Prostate gland (tissue), 2 donors: Measurements from ENCODE around the gene IP6K2.

Source experiments
- CTCF ChIP-seq, 4 experiments: fragments of 200-600 bp in 2 of 4; fragments of 450-650 bp in 2 of 4; sonication (generic) in 2 of 4; IDR thresholded peaks; 1 replicate in 3 of 4; 2 replicates in 1 of 4; pipeline ENCODE4 v1.5.1; 2016 to 2019; ENCODE audit warnings: antibody characterized with exemption in 4 of 4, mild to moderate bottlenecking in 2 of 4, moderate library complexity in 2 of 4
- POLR2A ChIP-seq: fragments of 450-650 bp; IDR thresholded peaks from one replicate; pipeline ENCODE4 v1.6.1; 2016; ENCODE audit warnings: antibody characterized with exemption, mild to moderate bottlenecking

DNA sequence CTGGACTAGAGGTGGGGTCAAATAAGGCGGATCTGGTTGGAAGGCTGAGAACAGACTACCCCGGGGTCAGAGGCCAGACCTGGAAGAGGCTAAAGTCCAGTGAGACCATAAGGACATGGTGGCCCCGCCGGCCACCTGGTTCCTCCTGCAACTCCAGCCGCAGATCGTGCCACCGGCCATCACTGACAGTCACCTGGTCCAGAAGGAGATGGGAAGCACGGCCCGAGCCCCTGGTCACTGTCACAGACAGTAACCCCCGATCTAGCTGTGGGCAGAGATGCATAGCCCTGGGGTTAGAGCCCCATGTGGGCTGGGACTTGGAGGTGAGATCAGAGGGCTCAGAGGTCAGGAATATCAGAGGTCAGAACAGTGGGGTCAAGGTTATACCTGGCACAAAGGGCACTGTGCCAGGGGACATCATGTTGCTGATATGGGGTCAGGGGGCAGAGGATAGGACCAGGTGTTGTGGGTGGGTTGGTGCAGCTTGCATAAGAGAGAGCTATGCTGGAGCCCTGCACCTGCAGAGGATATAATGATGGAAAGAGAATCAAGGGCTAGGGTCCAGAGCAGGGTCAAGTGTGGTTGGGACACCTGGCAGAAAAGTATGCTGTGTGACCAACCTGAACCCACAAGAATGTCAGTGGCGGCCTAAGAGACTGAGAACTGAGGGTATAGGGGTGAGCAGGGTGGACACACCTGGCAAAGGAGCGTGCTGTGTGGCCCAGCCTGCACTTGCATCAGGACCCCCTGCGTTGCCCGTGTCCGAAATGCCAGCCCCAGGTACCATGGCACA lies 63.9 kb downstream of the IP6K2 start:
- TF ChIP-seq POLR2A (no peak), CTCF (IDR thresholded peaks at IDR 0.05) (no peak)
